Activated T-cell treated with anti-CD3 and anti-CD28 coated beads, Interleukin-2, amount 50 U/mL, for 1 hour (primary cell): ENCODE results near the gene DMD.
"Not testable (repeated sequence)": the region's sequence is repeated elsewhere in the genome, so short reads cannot be mapped to it uniquely, and the experiment has no call there.

Source experiments
- DNase-seq: peaks from one replicate; pipeline ENCODE4 v3.0.0-alpha.2; 2020

DMD gene

DNA sequence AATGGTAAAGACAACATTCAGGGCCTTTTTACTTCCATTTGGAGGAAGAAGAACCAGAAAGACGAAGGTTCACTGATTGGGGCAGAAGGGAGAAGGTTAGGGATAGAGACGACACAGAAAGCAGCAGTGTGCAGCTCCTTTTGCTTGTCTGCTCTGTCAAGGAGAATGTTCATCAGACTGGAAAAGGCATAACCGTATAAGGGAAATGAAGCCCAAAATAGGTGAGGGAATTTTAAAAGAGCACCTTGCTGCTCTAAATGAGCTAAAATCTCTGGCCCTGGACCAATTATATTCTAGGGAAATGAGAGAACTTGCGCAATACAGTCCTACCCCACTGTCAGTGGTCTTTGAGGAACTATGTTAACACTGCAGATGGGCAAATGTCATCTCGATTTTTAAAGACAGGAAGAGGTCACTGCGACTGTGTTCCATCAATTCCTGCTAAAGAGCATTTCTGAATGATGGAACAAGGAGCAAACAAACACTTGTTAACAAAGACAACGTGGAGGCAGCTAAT lies 1229.7 kb downstream of the DMD start:
- no peak for DNase-seq

DNA sequence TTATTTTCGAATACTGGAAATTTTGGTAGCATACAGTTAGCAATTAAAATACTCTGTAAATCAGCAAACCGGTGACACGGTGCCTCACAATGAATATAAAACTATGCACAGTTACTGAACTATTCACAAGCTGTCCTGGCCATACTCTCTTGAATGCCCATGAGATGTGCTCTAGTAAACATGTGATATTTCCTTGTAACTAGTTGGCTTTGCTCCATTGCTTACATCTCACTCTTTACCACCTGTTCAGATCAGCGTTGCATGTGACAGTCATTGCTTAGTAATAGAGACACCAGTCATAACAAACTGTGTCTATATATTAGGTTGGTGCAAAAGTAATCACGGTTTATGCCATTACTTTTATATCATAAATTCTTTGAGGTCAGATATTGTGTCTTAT lies 1241.6 kb downstream of the DMD start:
- DNase-seq, result no peak

DNA sequence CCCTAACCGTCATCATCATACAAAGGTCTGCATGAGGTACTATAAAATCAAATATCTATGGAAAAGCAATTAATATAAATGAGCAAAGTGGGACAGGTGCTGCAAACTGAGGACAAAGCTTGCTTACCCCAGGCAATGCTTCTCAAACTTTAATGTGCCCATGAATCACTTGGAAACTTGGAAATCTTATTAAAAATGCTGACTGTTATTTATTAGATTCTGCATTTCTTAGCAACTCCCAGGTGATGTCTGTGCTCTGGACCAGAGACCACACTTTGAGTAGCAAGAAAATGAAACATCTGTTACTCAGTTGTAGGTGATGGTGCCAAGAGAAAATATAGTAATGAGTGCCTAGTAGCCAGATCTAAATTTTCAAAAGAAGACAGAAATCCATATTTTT lies 1249.1 kb downstream of the DMD start:
- DNase-seq, result no peak

GRCh38 chrX:31934842-31935370 lies 1276.4 kb downstream of the DMD start:
- no peak for DNase-seq

DNA sequence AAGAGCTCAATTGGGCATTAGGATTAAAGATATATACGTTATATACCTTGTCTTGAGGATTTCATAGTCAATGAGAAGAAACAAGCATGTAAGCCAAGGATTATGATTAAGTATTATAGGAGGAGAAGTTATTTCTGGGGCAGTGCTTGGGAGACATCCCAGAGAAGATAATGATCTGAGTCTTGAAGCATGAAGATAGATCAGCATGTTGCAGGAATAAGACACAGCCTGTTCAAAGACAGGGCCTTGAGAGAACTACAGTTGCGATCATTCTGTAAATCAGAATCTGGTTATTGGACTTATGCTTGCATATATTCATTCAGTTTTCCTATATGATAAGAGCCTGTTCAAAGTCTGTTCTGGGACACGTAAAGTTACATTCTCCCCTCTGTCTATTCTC lies 1277.3 kb downstream of the DMD start:
- DNase-seq, result no peak

DNA sequence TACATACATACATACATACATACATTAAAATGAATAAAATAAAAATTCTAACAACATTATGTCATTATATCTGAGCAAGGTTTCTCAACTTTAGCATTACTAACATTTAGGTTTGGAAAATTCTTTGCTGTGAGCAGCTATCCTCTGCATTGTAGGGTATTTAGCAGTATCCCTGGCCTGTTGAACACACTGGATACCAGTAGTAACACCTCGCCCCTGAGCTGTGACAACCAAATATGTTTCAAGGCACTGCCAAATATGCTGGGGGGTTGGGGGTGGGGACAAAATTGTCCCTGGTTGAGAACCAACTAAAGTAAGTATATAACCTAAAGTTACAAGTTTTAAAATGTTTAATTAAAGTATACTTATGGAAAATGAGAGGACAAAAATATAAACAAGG lies 1278.6 kb downstream of the DMD start:
- no peak for DNase-seq

DNA sequence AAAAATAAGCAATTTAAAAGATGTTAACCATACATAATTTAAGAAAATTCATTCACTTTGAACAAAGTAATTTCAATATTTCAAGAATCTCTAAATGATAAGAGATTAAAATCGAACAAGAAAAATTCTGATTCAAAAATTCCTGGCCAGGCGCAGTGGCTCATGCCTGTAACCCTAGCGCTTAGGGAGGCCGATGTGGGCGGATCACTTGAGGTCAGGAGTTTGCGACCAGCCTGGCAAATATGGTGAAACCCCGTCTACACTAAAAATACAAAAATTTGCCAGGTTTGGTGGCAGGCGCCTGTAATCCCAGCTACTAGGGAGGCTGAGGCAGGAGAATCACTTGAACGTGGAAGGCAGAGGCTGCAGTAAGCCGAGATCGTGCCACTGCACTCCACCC lies 1279.0 kb downstream of the DMD start:
- not testable (repeated sequence) for DNase-seq

- DNase-seq, result no peak
These were observed 1280.1 kb downstream of the DMD start for GRCh38 chrX:31931225-31931624.

GRCh38 chrX:31929366-31929765 lies 1282.0 kb downstream of the DMD start:
- no peak for DNase-seq

DNA sequence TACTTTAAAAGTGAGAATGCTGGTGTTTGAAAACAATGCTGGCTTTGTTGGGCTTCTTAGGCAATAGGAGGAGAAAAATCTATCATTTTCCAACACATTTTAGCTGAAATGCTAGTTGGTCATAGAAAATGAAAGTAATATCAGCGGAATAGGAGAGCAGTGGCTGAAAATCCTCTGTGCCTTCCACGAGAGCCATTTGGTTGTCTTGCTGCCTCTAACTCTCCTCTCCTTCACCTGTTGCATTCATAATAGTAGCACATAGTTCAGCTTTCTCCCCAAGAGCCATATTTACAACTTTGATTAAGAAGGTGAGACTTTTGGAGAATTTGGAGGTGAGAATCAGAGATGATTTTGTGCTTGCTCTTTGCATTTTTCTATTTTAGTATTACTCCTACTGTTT lies 1290.1 kb downstream of the DMD start:
- no peak for DNase-seq

GRCh38 chrX:31909850-31910572 lies 1301.3 kb downstream of the DMD start:
- no peak for DNase-seq

DNA sequence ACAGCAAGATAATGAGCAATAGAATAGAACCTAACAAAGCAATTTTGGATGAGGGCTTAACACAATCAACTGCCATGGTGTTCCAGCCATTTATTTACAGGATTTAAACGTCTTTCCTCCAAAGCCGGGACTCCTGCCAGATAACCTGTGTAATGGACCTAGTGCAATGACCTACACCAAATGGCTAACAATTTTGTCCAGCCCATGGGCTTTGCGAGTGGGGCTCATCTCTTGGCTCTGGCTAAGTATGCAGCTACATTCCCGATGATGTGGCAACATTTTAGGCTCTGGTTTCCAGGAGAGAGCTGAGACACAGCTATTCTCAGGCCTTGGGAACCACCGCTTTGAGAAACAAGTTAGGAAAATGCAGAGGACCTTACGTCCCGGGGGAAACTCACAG lies 1317.2 kb downstream of the DMD start:
- no peak for DNase-seq

- DNase-seq, result no peak
These were observed 1317.8 kb downstream of the DMD start for GRCh38 chrX:31893525-31893924.

DNA sequence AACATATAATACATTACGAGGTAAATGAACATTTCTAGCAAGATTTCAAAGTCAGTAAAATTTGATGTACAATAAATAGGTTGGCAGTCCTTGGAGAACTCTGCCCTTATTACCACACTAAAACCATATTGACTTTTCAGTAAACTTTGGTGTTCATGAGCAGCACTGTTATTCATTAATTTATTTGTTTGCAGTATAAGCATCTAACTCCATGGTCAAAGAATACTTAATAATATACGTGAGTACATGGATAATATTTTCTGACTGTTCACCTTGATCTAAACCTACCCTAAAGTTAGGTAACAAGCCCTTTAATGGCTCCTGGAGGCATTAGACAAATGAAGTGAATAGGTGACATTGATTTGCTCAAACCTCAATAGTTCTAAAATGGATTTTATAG lies 1322.3 kb downstream of the DMD start:
- no peak for DNase-seq

GRCh38 chrX:31884535-31884934 lies 1326.8 kb downstream of the DMD start:
- no peak for DNase-seq

- DNase-seq, result no peak
These were observed 1339.3 kb downstream of the DMD start for GRCh38 chrX:31872007-31872406.

- no peak for DNase-seq
These were observed 1341.1 kb downstream of the DMD start for GRCh38 chrX:31870267-31870666.

DNA sequence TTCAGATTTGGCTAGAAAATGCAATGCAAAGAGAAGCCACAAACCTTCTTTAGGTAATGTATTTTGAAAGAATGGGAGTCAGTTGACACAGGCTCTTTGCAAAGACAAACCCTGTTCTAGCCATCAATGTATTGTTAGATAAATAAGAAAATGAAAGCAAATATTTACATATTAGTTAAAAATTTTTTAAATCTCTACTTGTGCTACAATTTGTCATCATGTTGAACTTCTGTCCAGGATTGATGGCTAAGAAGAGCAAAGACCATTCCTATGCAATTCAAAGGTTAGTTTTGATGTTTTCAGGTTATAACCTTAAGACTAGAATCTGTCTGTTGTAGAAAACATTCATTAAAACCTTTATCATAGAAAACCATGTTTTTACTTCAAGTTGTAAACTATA lies 1350.7 kb downstream of the DMD start:
- no peak for DNase-seq

DNA sequence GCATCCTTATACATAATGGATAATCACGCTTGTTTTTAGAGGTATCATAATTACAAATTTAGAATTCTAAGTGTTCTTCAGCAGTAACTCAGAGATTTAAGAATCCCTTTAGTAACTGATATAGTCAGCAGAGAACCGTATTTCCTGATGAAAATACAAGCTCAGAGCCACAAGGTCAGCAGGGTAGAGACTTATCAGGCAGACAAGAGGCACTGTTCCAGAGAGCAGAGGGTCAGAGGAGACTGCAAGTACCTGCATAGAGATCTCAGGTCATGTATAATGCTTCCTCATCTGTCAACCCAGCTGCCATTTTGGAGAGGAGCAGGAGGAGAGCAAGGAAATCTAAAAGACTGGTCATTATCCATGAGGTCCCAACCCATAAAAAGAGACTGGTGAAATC lies 1352.4 kb downstream of the DMD start:
- no peak for DNase-seq

DNA sequence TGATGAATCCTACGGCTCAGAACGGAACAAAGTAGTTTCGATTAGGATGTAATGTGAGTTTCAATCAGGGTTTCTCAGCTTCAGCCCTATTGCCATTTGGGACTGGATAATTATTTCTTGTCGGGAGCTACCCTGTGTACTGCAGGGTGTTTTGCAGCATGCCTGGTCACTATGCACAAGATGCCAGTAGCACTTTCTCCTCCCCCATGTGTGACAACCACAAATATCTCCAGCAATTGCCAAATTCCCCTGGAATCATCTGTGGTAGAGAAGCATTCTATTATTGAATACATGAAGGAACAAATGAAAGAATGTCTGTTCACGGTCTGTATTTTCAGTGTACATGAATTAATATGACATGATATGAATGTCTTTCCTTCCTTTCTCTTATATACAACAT lies 1356.6 kb downstream of the DMD start:
- no peak for DNase-seq

DNA sequence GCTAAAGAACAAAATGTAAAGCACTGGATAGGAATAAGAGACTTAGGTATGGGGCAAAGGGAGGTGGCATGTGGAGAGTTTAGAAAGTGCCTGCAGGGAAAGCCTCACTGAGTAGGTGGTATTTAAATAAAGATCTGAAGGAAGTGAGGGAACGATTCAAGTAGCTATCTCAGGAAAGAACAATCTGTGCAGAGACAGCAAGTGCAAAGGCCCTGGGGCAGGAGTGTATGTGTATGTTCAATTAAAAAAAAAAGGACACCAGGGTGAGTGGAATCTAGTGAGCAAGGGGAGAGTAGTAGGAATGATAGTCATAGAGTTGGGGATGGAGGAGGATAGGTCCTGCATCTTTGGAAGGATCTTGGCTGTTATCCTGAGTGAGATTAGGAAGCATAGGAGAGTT lies 1359.6 kb downstream of the DMD start:
- no peak for DNase-seq

DNA sequence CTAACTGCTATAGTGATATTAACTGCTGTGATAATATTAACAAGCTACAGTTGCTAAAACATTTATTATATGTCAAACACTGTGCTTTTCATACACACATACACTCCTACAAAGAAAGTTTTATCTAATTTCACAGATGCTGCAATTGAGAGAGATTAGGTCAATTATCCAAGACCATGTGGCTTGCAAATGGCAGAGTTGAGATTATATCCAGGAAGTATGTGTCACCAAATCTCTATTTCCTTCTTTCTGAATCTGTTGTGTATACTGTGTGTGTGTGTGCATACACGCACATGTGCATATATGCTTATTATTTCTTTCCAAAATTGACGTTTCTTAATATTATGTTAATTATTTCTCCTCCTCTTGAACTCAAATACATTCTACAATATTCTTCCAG lies 1363.6 kb downstream of the DMD start:
- no peak for DNase-seq

DNA sequence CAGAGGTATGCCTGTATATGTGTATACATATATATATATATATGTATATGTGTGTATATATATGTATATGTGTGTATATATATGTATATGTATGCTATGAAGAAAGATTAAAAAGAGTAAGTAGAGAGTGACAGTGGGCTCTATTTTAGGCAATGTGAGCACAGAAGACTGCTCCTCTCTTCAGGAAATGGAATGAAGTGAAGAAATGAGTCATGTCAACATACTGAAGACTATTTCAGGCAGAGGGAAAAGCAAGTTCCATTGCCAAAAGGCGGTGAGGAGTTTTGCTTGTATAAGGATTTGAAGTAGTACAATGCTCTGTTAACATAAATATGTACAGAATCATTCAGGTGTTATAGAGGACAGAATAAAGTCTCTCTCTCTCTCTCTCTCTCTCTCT lies 1366.3 kb downstream of the DMD start:
- no peak for DNase-seq

DNA sequence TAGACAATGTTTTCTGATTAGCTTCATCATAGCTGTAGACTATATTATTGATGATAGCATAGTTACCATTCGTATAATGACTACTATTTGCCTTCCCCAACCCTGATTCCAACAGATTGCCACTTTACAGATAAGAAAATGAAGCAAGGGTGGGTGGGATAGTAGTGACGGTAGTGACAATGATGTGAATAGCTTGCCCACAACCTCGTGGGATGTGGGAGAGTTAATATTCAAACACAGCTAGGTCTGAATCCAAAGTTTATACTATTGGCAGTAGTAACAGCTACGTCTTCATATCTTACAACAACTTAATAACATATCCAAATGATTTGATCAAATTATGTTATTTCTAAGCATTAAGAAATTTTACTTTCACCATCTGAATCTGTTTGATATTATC lies 1372.7 kb downstream of the DMD start:
- no peak for DNase-seq

DNA sequence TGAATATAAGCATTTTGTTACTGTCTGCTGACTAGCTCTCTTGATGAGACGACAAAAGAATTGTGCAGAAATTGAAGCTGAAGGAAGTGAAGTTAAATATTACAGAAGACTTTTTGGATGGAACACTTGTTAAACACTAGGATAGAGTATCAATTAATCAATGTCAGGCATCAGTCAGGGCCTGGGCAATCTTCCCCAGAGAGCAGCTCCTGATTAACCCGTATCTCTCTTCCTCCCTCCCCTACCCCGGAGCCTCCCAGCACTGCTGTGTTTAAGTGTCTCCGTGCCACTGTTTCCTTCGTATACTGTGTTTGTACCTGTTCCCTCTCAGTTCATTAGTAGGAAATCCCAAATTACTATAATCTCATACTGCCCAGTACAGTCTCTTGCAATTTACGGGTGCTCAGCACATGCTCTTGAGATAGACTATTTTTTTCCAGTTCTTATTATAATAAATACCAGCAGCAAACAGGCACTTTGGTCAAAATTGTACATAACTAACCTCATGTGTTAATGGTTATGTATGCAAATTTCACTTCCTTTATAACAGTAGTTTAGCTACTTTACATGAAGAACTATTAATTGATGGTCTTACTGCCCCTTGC lies 1373.8 kb downstream of the DMD start:
- DNase-seq, result no peak
